HG03342 (cell line): ENCODE measurements around the gene PDE9A.

Experiments used
- ATAC-seq: cut with Tn5 transposase; IDR thresholded peaks from one replicate; pipeline ENCODE4 v1.9.1; 2021; ENCODE audit warnings: mild to moderate bottlenecking, moderate library complexity; ENCODE audit not compliant: unreplicated experiment

The PDE9A gene

DNA sequence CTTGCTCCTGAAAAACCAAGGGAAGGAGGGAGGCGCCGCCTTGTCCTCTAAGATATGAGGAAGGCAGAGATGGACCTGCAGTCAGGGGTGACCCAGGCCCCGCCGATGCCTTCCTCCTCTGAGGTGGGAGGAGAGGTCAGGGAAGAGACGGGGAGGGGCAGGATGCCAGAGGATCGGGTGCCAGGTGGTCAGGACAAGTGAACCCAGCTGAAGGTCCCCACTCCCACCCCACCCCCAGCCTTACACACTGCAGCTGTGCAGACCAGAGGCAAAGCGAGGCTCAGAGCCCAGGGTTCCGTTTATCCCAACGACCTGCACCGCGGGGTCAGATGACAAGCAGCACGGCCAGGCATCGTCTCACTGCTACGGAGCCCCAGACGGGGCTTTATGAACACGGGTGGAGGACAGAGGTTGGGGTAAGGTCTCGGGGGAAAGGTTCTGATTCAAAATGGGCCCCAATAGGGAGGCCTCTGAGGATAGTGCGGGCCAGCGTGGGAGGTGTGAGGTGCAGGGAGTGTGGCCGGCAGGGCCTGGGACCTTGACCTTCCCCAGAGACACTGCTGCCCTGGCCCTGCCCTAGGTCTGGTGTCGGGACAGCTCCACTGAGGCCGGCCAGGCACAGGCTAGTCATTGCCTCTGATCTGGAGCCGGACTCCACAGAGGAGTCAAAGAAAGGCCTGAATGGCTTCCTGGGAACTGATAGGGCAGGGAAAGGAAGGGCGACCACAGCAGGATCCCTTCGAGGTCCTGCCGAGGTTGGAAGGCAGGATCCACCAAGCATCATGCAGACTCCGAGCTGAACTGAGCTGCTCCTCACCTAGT, 113.5 kb downstream of the PDE9A start:
- ATAC-seq, result no peak

DNA sequence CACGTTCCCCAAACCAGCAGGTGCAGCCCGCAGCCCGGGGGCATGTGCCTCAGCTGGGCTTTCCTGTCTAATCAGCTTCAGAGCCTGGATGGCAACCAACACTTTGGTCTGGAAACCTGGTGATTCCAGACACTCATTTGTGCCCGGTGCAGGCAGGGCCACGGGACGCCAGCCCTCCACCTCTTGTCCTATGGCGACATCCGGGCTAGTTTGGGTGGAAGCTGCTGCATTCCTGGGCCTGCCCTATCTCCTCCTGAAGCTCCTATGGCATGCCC, 114.1 kb downstream of the PDE9A start:
- ATAC-seq, result no peak

DNA sequence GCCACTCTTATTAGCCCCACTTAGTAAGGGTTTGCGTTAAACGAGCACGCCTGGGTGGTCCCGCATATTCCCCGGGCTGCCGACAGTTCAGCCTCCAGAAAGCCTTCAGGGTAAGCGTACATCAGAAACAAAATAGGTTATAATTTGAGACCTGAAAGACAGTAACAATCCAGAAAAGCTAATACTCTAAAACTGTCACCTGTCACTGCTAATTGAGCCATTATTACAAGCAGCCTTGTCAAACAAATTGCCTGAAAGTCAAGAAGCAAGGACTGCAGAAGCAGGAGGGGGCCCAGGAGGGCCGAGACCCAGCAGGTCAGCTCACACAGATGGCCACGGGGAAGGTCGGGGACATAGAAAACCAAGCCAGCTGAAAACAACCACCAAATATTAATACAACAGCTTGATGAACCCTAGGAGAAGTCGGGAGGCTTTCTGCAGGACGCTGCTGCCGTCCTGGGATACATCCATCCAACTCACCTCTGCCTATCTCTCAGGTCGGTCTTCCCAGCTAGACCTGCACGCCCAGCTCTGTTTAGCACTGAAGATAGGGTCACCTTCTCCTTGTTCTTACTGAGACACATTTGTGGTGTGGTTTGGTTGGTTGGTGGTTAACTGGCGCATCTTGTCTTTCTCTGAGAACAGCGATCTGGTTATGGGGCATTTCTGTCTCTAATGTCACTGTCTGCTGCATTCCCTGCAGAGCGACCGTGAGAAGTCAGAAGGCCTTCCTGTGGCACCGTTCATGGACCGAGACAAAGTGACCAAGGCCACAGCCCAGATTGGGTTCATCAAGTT, 115.1 kb downstream of the PDE9A start:
- ATAC-seq, result no peak

- no peak for ATAC-seq
Measured at GRCh38 chr21:42769183-42769819, 115.9 kb downstream of the PDE9A start.

- no peak for ATAC-seq
Measured at GRCh38 chr21:42769820-42770716, 116.6 kb downstream of the PDE9A start.

- no peak for ATAC-seq
Measured at GRCh38 chr21:42770717-42771502, 117.5 kb downstream of the PDE9A start.

GRCh38 chr21:42771503-42771805, 118.0 kb downstream of the PDE9A start:
- no peak for ATAC-seq

- no peak for ATAC-seq
Measured at GRCh38 chr21:42775123-42775522, 121.7 kb downstream of the PDE9A start.

GRCh38 chr21:42775891-42776290, 122.5 kb downstream of the PDE9A start:
- ATAC-seq, result no peak

- no peak for ATAC-seq
Measured at GRCh38 chr21:42777064-42777756, 123.8 kb downstream of the PDE9A start.

- no peak for ATAC-seq
Measured at GRCh38 chr21:42777757-42778344, 124.4 kb downstream of the PDE9A start.

- ATAC-seq, result no peak
Measured at GRCh38 chr21:42779431-42779861, 126.0 kb downstream of the PDE9A start.

GRCh38 chr21:42780617-42781016, 127.2 kb downstream of the PDE9A start:
- no peak for ATAC-seq

DNA sequence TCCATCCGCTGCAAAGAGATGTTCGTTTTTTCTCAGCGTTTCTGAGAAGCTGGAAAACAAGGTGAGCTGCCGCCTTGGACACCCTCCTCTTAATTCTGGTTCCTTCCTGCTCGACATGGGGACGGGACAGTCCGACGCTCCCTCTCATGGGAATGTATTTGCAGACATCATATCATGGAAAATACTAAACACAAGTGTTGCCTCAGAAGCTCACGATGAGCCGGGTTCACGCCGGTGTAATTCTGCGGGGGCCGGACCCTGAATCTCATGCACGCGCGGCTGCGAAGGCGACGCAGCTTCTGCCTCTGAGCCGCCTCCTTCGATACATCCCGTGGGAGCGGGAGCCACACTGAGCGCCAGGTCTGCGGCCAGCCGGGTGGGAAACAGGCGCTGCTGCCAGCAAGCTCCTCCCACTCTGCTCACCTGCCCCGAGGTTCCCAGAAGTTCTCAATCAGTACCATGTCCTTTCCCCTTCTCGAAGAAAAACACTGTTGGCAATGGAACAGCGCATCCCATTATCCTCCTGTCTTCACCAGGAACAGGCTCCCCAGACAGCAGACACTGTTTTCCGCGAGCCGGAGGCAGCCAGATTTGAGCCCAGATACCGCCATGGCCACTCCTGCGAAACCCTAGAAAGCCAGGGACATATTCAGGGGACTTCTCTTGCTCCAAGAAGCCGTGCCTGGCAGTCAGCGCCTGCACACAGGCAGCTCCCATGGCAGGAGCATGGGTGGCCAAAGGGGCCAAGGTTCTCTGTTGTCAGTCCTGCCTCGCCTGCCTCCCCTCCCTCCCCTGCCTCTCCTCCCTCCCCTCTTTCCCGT, 127.9 kb downstream of the PDE9A start:
- no peak for ATAC-seq

- no peak for ATAC-seq
Measured at GRCh38 chr21:42781971-42782722, 128.7 kb downstream of the PDE9A start.

DNA sequence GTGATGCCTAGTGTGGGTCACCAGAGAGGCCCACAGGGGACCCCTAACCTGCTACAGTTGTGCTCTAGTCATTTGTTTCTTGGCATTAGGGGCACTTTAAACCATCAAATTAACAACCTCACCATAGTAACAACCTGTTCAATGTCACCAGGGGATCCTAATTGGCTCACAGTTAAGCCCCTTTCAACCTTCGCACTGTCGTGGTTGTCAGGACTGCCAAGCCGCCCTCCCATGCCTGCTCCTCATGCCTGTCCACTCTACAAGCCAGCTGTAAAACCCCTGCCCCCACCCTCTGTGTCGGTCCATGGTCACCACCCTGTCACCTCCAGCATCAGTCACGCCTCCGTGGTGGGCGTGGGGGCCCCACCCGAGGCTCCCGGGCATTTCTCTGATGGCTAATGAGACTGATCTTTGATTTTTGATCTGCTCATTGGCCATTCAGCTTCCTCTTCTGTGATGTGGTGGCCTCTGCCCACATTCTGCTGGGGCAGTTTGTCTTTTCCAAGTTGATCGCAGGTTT, 129.4 kb downstream of the PDE9A start:
- no peak for ATAC-seq

- no peak for ATAC-seq
Measured at GRCh38 chr21:42784276-42784675, 130.9 kb downstream of the PDE9A start.
